Skeletal muscle satellite cell (primary cell): ENCODE measurements around the gene S100A12. TPM values are rescaled to one million over a fixed set of nuclear protein-coding genes. Genes with fewer than 3 reads are reported as not detected.

Source experiments
- H3K27me3 ChIP-seq: 2 replicates; pipeline ENCODE4 v1.7.0; 2013; ENCODE audit warnings: low read length; ENCODE audit not compliant: control insufficient read depth, insufficient read depth
- H3K36me3 ChIP-seq: 2 replicates; pipeline ENCODE4 v1.7.0; 2013; ENCODE audit warnings: mild to moderate bottlenecking, control low read depth, low read length; ENCODE audit not compliant: insufficient read depth
- H3K4me1 ChIP-seq: 2 replicates; pipeline ENCODE4 v1.7.0; 2013; ENCODE audit warnings: low read length; ENCODE audit not compliant: control insufficient read depth, insufficient read depth
- H3K4me2 ChIP-seq: 2 replicates; pipeline ENCODE4 v1.7.0; 2013; ENCODE audit warnings: mild to moderate bottlenecking, low read length
- H3K4me3 ChIP-seq: 2 replicates; pipeline ENCODE4 v1.7.0; 2013; ENCODE audit warnings: low read length
- H3K9ac ChIP-seq: 2 replicates; pipeline ENCODE4 v1.7.0; 2013; ENCODE audit warnings: mild to moderate bottlenecking, low read depth, low read length, moderate library complexity
- H3K9me3 ChIP-seq: replicated peaks from 2 replicates; pipeline ENCODE4 v1.7.0; 2013; ENCODE audit warnings: mild to moderate bottlenecking, control low read depth, low read length
- small RNA-seq: library from RNA; depleted of rRNA; stranded (forward); fragments of <200 nt; gene quantifications from one replicate; pipeline ENCODE3, GENCODE V24; 2012

The S100A12 gene

DNA sequence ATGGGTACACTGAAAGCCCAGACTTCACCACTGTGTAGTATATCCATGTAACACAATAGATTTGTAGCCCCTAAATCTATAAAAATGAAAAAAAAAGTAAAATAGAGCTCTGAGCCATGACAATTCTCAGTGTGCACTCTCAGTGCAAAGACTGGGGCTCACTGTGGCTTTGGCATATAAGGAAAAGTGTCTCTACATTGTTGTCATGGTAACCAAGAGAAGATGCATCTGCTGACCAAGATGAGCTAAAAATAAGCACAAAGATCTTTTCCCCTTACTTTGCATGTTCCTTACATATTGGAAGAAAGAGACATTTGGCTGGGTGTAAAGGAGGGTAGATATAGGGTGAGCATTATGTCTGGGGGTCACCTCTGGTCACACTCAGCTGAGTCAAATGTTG is 38.8 kb downstream of the S100A12 start:
- no peak overlapping the region for H3K4me2 ChIP-seq
- H3K4me1 ChIP-seq: no peaks in the 10 kb centered on the region
- H3K4me3 ChIP-seq: no peak overlapping the region
- no peak overlapping the region for H3K9ac ChIP-seq
- H3K36me3 ChIP-seq: no peaks in the 10 kb centered on the region
- H3K9me3 ChIP-seq: no peaks in the 10 kb centered on the region
- H3K27me3 ChIP-seq: peaks cover 9% of the 10 kb centered on the region

DNA sequence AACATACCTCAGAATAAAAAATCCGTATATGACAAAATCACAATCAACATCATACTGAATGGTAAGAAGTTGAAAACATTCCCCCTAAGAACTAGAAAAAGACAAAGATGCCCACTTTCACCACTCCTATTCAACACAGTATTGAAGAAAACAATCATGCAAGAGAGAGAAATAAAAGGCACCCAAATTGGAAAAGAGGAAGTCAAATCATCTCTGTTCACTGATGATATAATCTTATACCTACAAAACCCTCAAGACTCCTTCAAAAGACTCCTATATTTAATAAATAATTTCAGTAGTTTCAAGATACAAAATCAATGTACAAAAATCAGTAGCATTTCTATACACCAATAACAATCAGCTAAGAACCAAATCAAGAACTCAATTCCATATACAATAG is 41.5 kb downstream of the S100A12 start:
- Histone ChIP-seq H3K27me3 (peaks cover under 1% of the 10 kb centered on the region), H3K36me3 (no peaks in the 10 kb centered on the region), H3K4me3 (no peak overlapping the region), H3K9me3 (no peaks in the 10 kb centered on the region), H3K4me1 (no peaks in the 10 kb centered on the region), H3K9ac (no peak overlapping the region), H3K4me2 (no peak overlapping the region)

DNA sequence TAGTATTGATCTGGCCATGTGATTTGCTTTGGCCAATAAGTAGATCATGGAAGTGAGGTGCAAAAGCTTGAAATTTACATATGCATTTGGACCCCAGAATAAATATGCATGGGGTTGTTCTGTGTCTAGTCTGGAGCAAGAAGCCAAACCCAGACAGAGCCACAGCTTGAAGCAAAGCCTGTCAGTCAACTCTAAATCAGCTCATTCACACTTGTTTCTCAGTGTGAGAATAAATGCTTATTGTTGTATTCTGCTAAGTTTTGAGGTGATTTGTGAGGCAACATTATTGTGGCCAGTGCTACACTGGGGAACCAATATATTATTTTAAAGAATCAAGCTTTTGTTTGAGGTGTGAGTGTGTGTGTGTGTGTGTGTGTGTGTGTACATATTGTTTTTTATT is 50.5 kb downstream of the S100A12 start:
- no peaks in the 10 kb centered on the region for H3K9me3 ChIP-seq
- no peaks in the 10 kb centered on the region for H3K27me3 ChIP-seq
- no peak overlapping the region for H3K9ac ChIP-seq
- H3K4me3 ChIP-seq: no peak overlapping the region
- no peak overlapping the region for H3K4me2 ChIP-seq
- H3K4me1 ChIP-seq: no peaks in the 10 kb centered on the region
- H3K36me3 ChIP-seq: no peaks in the 10 kb centered on the region

Small RNA genes lying within 50 kb of the gene (small RNA-seq; reads per million reads assigned to genes)
- gene RNU6-160P (not detected), gene S100A15A (not detected)
